B cell (primary cell): ENCODE data around the gene MUC20. TPM values are rescaled to one million over a fixed set of nuclear protein-coding genes. Genes with fewer than 3 reads are reported as not detected.
"Not testable (repeated sequence)": the region's sequence is repeated elsewhere in the genome, so short reads cannot be mapped to it uniquely, and the experiment has no call there.

ENCODE experiments used
- ATAC-seq: fragments of 200-7000 bp; cut with Tn5 transposase; one replicate; pipeline ENCODE4 v1.10.0; 2021; ENCODE audit warnings: low read depth, mild to moderate bottlenecking, moderate number of reproducible peaks, moderate library complexity
- CTCF ChIA-PET: fragments of 350-600 bp; sonication (Branson Sonifier 250); formaldehyde crosslinking; loops from one replicate; lab custom pipeline; 2021; ENCODE audit warnings: antibody characterized with exemption, inconsistent platforms; lab: Charles Lee
- POLR2A ChIA-PET: fragments of 350-600 bp; sonication (Branson Sonifier 250); formaldehyde crosslinking; loops from one replicate; lab custom pipeline; 2021; ENCODE audit warnings: antibody characterized with exemption; lab: Charles Lee
- DNase-seq: peaks from one replicate; pipeline ENCODE4 v3.0.0; 2013
- H2AFZ ChIP-seq: 2 replicates; pipeline ENCODE4 v1.6.1; 2012; ENCODE audit warnings: mild to moderate bottlenecking, low read depth, low read length; ENCODE audit not compliant: insufficient read depth, poor library complexity, severe bottlenecking
- H3K27ac ChIP-seq, 2 donors: 1 replicate in 1 of 2; 2 replicates in 1 of 2; pipeline ENCODE4 v1.5.1; 2012 to 2013; ENCODE audit warnings: low read length in 2 of 2, mild to moderate bottlenecking in 2 of 2, moderate library complexity in 1 of 2
- H3K27me3 ChIP-seq, 4 experiments: fragments of 200-600 bp in 1 of 4; sonication (generic) in 1 of 4; replicated peaks in 1 of 4; 1 replicate in 2 of 4; 2 replicates in 2 of 4; pipeline versions ENCODE4 v1.6.1 to v1.7.0; 2013 to 2016; ENCODE audit warnings: low read length in 3 of 4, mild to moderate bottlenecking in 2 of 4, mixed read lengths in 1 of 4, moderate library complexity in 1 of 4; ENCODE audit not compliant: insufficient read depth in 4 of 4, control insufficient read depth in 3 of 4; ENCODE audit errors: control extremely low read depth in 1 of 4
- H3K36me3 ChIP-seq, 2 experiments: replicated peaks in 1 of 2; 1 replicate in 1 of 2; 2 replicates in 1 of 2; pipeline versions ENCODE4 v1.6.1 to v1.7.1; 2013; ENCODE audit warnings: low read length in 1 of 2; ENCODE audit not compliant: insufficient read depth in 2 of 2, control insufficient read depth in 1 of 2; ENCODE audit errors: control extremely low read depth in 1 of 2, extremely low read depth in 1 of 2
- H3K4me1 ChIP-seq, 2 donors: fragments of 200-600 bp in 1 of 2; sonication (generic) in 1 of 2; 1 replicate in 1 of 2; 2 replicates in 1 of 2; pipeline versions ENCODE4 v1.5.1 to v1.6.1; 2013 to 2017; ENCODE audit warnings: low read length in 2 of 2; ENCODE audit not compliant: control insufficient read depth in 2 of 2, insufficient read depth in 2 of 2
- H3K4me2 ChIP-seq: replicated peaks from 2 replicates; pipeline ENCODE3; 2012; ENCODE audit warnings: mild to moderate bottlenecking, low read depth, low read length; ENCODE audit not compliant: poor library complexity, severe bottlenecking
- H3K4me3 ChIP-seq, 5 experiments: fragments of 200-600 bp in 1 of 5; sonication (generic) in 1 of 5; 1 replicate in 3 of 5; 2 replicates in 2 of 5; pipeline versions ENCODE4 v1.5.1 to v1.7.0; 2011 to 2016; ENCODE audit warnings: low read length in 4 of 5, mild to moderate bottlenecking in 4 of 5, low read depth in 2 of 5, control low read depth in 1 of 5, moderate library complexity in 1 of 5; ENCODE audit not compliant: insufficient read depth in 1 of 5; ENCODE audit errors: control extremely low read depth in 1 of 5, extremely low read depth in 1 of 5
- H3K79me2 ChIP-seq: fragments of 200-600 bp; sonication (generic); one replicate; pipeline ENCODE4 v1.6.0; 2016; ENCODE audit warnings: low read length; ENCODE audit not compliant: control insufficient read depth, insufficient read depth
- H3K9ac ChIP-seq: fragments of 200-600 bp; sonication (generic); 2 replicates; pipeline ENCODE4 v1.6.1; 2017; ENCODE audit warnings: mild to moderate bottlenecking, low read length, moderate library complexity
- H3K9me3 ChIP-seq, 3 donors: one replicate each; pipeline versions ENCODE4 v1.6.1 to v1.7.1; 2013; ENCODE audit warnings: low read length in 2 of 3; ENCODE audit not compliant: control insufficient read depth in 2 of 3, insufficient read depth in 1 of 3; ENCODE audit errors: control extremely low read depth in 1 of 3
- H4K20me1 ChIP-seq: 2 replicates; pipeline ENCODE4 v1.6.0; 2012; ENCODE audit warnings: mild to moderate bottlenecking, low read length; ENCODE audit not compliant: insufficient read depth, control insufficient read depth, poor library complexity, severe bottlenecking
- H3K27ac Mint-ChIP-seq: one replicate; pipeline ENCODE4 v1.8.0; 2021; ENCODE audit warnings: mixed read lengths
- H3K27me3 Mint-ChIP-seq: one replicate; pipeline ENCODE4 v1.8.0; 2021; ENCODE audit warnings: mixed read lengths
- H3K4me1 Mint-ChIP-seq: one replicate; pipeline ENCODE4 v1.8.0; 2021; ENCODE audit warnings: mixed read lengths
- H3K4me3 Mint-ChIP-seq: one replicate; pipeline ENCODE4 v1.8.0; 2021; ENCODE audit warnings: mixed read lengths
- H3K9me3 Mint-ChIP-seq: one replicate; pipeline ENCODE4 v1.8.0; 2022; ENCODE audit warnings: mixed read lengths; ENCODE audit not compliant: insufficient read depth
- CTCF ChIP-seq: fragments of 200-600 bp; IDR thresholded peaks from one replicate; pipeline ENCODE4 v1.8.0; 2022; ENCODE audit warnings: antibody characterized with exemption, mild to moderate bottlenecking
- EZH2 ChIP-seq: IDR thresholded peaks from 2 replicates; pipeline ENCODE4 v1.6.1; 2012; ENCODE audit warnings: borderline replicate concordance, low read depth, mild to moderate bottlenecking, moderate library complexity, low read length; ENCODE audit not compliant: insufficient read depth, poor library complexity, severe bottlenecking
- WGBS: methylation state at CpG from one replicate; pipeline ENCODE4 v1.1.5; 2013; ENCODE audit warnings: missing lambda C conversion rate; ENCODE audit not compliant: insufficient coverage; 5-methylcytosine and 5-hydroxymethylcytosine counted together
- intact Hi-C: fragments of 100-400 bp; cut with micrococcal nuclease; formaldehyde crosslinking; loops from one replicate; pipeline ENCODE4 v1.10.0; 2022
- polyA plus RNA-seq: library from polyadenylated mRNA; depleted of rRNA; stranded (reverse); fragments of >200 nt; gene quantifications from 2 replicates; pipeline ENCODE4 v1.2.3, GENCODE V29; 2012
- total RNA-seq, 2 donors: library from RNA; stranded (reverse); fragments of 120-200 nt in 1 of 2; gene quantifications; 1 replicate in 1 of 2; 2 replicates in 1 of 2; pipeline versions ENCODE4 v1.2.3 to v1.2.4, GENCODE V29; 2013 to 2022

The MUC20 gene
- total and polyA plus RNA-seq, 2 donors (not counting 1 experiment from before 2014, with no cell fraction given), result 11.0 to 15.6 TPM

GRCh38 chr3:195746751-195747150 lies 26.0 kb downstream of the MUC20 start:
- POLR2A ChIA-PET, result interaction anchor here (1.4 kb wide), 1 partner anchor 19 kb away, joined by 5 read pairs; no protein-coding TSS in a partner anchor
- no peak overlapping the region for H3K4me3 ChIP-seq
- H3K9ac ChIP-seq, result no peak overlapping the region
- no peaks in the 10 kb centered on the region for H3K79me2 ChIP-seq
- H3K27ac Mint-ChIP-seq, result no peak overlapping the region
- H4K20me1 ChIP-seq, result no peaks in the 10 kb centered on the region
- peaks cover 0 to 15% (median 0%) of the 10 kb centered on the region in 3 donors for H3K9me3 ChIP-seq
- H3K9me3 Mint-ChIP-seq, result no peaks in the 10 kb centered on the region
- no peak overlapping the region for H3K4me2 ChIP-seq
- TF ChIP-seq CTCF (no peak), EZH2 (no peak)
- no peak overlapping the region for H2AFZ ChIP-seq
- H3K36me3 ChIP-seq, result no peaks in the 10 kb centered on the region
- CTCF ChIA-PET, result interaction anchor here (1.0 kb wide), 2 partner anchors 8 to 326 kb away, joined by 3 read pairs; no protein-coding TSS in a partner anchor
- peaks cover 19% of the 10 kb centered on the region for H3K27me3 Mint-ChIP-seq
- peak overlapping the region; percentile 35 for H3K4me3 Mint-ChIP-seq
- no peak overlapping the region for H3K27ac ChIP-seq
- WGBS, result 90% methylated on average over 9 of the region's 9 CpGs
- ATAC-seq (no peak), DNase-seq (no peak)
- peaks cover 15% of the 10 kb centered on the region for H3K4me1 Mint-ChIP-seq
- peaks cover 3 to 5% of the 10 kb centered on the region in 2 donors for H3K4me1 ChIP-seq
- intact Hi-C loops, result no loop called here
- peaks cover 0 to 24% (median 1%) of the 10 kb centered on the region in 4 experiments for H3K27me3 ChIP-seq

GRCh38 chr3:195748661-195749060 lies 27.9 kb downstream of the MUC20 start:
- Mint-ChIP-seq H3K27ac (no peak overlapping the region), H3K9me3 (no peaks in the 10 kb centered on the region), H3K27me3 (peaks cover 13% of the 10 kb centered on the region), H3K4me3 (peak overlapping the region; percentile 24), H3K4me1 (peaks cover 15% of the 10 kb centered on the region)
- no peaks in the 10 kb centered on the region for H4K20me1 ChIP-seq
- no peak for DNase-seq
- H3K4me3 ChIP-seq, result no peak overlapping the region
- POLR2A ChIA-PET, result no interaction called here
- H3K36me3 ChIP-seq, result no peaks in the 10 kb centered on the region
- no peak overlapping the region for H2AFZ ChIP-seq
- ATAC-seq, result no peak
- CTCF ChIA-PET, result no interaction called here
- H3K9me3 ChIP-seq, result peaks cover 0 to 15% (median 0%) of the 10 kb centered on the region in 3 donors
- no peaks in the 10 kb centered on the region for H3K79me2 ChIP-seq
- H3K27me3 ChIP-seq, result peaks cover 0 to 24% (median 1%) of the 10 kb centered on the region in 4 experiments
- H3K4me1 ChIP-seq, result peaks cover 3 to 5% of the 10 kb centered on the region in 2 donors
- H3K4me2 ChIP-seq, result no peak overlapping the region
- H3K27ac ChIP-seq, result no peak overlapping the region
- TF ChIP-seq CTCF, result no peak
- WGBS, result 98% methylated on average over 11 of the region's 11 CpGs
- H3K9ac ChIP-seq, result no peak overlapping the region
- intact Hi-C loops, result no loop called here

DNA sequence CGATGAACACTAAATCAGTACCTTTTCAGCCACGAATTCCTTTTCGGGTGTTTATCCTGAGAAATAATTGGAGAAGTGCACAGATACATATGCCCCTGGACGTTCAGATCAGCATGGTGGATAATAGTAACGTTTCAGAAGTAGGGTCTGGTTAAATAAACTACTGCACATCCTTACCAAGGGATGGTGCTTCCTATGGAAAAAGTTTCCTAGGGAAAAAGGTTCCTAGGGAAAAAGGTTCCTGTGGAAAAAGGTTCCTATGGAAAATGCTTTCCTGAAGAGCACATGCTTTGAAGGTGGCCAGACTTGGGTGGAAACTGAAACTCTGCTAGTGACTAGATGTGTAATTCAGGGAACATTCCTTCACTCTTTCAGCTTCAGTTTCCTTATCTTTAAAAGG lies 28.3 kb downstream of the MUC20 start:
- POLR2A ChIA-PET, CTCF ChIA-PET, H3K27ac ChIP-seq, H3K9ac ChIP-seq, H3K4me3 Mint-ChIP-seq, H3K4me3 ChIP-seq, H3K9me3 Mint-ChIP-seq, DNase-seq, H4K20me1 ChIP-seq, H3K79me2 ChIP-seq, H3K36me3 ChIP-seq, H3K4me2 ChIP-seq, intact Hi-C loops, H3K27ac Mint-ChIP-seq, ATAC-seq, H3K4me1 ChIP-seq, H2AFZ ChIP-seq: not testable (repeated sequence)
- Histone ChIP-seq H3K9me3 (peaks cover 0 to 15% (median 0%) of the 10 kb centered on the region in 3 donors), H3K27me3 (peaks cover 0 to 24% (median 1%) of the 10 kb centered on the region in 4 experiments)
- Mint-ChIP-seq H3K27me3 (peaks cover 17% of the 10 kb centered on the region), H3K4me1 (peaks cover 15% of the 10 kb centered on the region)
- 94% methylated on average over 3 of the region's 5 CpGs for WGBS
